Measurements from ENCODE around the gene PSAP.
A peak's percentile ranks its signal among the peaks of the same experiment; 100 is the strongest.

PSAP gene

GRCh38 chr10:71778071-71778825 is 72.8 kb downstream of the PSAP start:
- no CpG with 5 or more reads among the region's 11 CpGs for WGBS (ENCODE audit: extremely low coverage, insufficient coverage, insufficient read length)
- Histone ChIP-seq H2AK5ac (ENCODE audit: low read length) (no peak overlapping the region), H2BK12ac (ENCODE audit: low read length) (no peak overlapping the region), H3K9me3 (ENCODE audit: insufficient read depth, low read depth, low read length) (peaks cover 3% of the 10 kb centered on the region), H3K79me2 (ENCODE audit: control insufficient read depth, insufficient read depth, low read length, poor library complexity) (peaks cover under 1% of the 10 kb centered on the region), H3K4me2 (ENCODE audit: low read length) (no peak overlapping the region), H2AFZ (ENCODE audit: insufficient read depth, low read length, poor library complexity) (no peak overlapping the region), H2BK5ac (ENCODE audit: low read depth, low read length, poor library complexity) (no peak overlapping the region), H4K91ac (ENCODE audit: low read depth, low read length) (no peak overlapping the region), H3K36me3 (ENCODE audit: control insufficient read depth in 1 of 2, insufficient read depth in 2 of 2, low read length in 2 of 2) (no peaks in the 10 kb centered on the region), H3K23ac (ENCODE audit: low read length) (no peak overlapping the region), H3K27me3 (ENCODE audit: insufficient read depth, low read length) (no peaks in the 10 kb centered on the region), H3K79me1 (ENCODE audit: low read length) (peaks cover under 1% of the 10 kb centered on the region), H3K27ac (ENCODE audit: low read depth, low read length) (no peak overlapping the region), H2BK120ac (ENCODE audit: insufficient read depth, low read length, poor library complexity) (no peak overlapping the region), H3K14ac (ENCODE audit: low read length) (no peak overlapping the region), H3K18ac (ENCODE audit: low read length) (no peak overlapping the region), H3K9ac (ENCODE audit: low read length) (no peak overlapping the region), H3K4me1 (ENCODE audit: control insufficient read depth in 1 of 2, insufficient read depth in 2 of 2, low read length in 2 of 2) (peaks cover 2 to 3% of the 10 kb centered on the region in 2 experiments), H3K4ac (ENCODE audit: low read depth, low read length) (no peak overlapping the region), H3K4me3 (ENCODE audit: low read depth, low read length) (no peak overlapping the region), H4K12ac (ENCODE audit: low read depth, low read length) (no peak overlapping the region), H4K8ac (ENCODE audit: low read depth, low read length) (no peak overlapping the region)
- no peak for DNase-seq

GRCh38 chr10:71777213-71777985 is 73.7 kb downstream of the PSAP start:
- no CpG with 5 or more reads among the region's 17 CpGs for WGBS (ENCODE audit: extremely low coverage, insufficient coverage, insufficient read length)
- no peaks in the 10 kb centered on the region for H3K36me3 ChIP-seq (ENCODE audit: control insufficient read depth in 1 of 2, insufficient read depth in 2 of 2, low read length in 2 of 2)

GRCh38 chr10:71776481-71776925 is 74.5 kb downstream of the PSAP start:
- DNase-seq, result no peak
- Histone ChIP-seq H2AK5ac (ENCODE audit: low read length) (no peak overlapping the region), H3K79me2 (ENCODE audit: control insufficient read depth, insufficient read depth, low read length, poor library complexity) (peaks cover 2% of the 10 kb centered on the region), H2BK120ac (ENCODE audit: insufficient read depth, low read length, poor library complexity) (no peak overlapping the region), H3K4ac (ENCODE audit: low read depth, low read length) (no peak overlapping the region), H3K27ac (ENCODE audit: low read depth, low read length) (no peak overlapping the region), H3K9ac (ENCODE audit: low read length) (no peak overlapping the region), H3K23ac (ENCODE audit: low read length) (no peak overlapping the region), H4K91ac (ENCODE audit: low read depth, low read length) (no peak overlapping the region), H4K8ac (ENCODE audit: low read depth, low read length) (no peak overlapping the region), H3K18ac (ENCODE audit: low read length) (no peak overlapping the region), H3K14ac (ENCODE audit: low read length) (no peak overlapping the region), H3K9me3 (ENCODE audit: insufficient read depth, low read depth, low read length) (peaks cover 3% of the 10 kb centered on the region), H3K4me3 (ENCODE audit: low read depth, low read length) (no peak overlapping the region), H2AFZ (ENCODE audit: insufficient read depth, low read length, poor library complexity) (no peak overlapping the region), H3K27me3 (ENCODE audit: insufficient read depth, low read length) (peaks cover 3% of the 10 kb centered on the region), H3K36me3 (ENCODE audit: control insufficient read depth in 1 of 2, insufficient read depth in 2 of 2, low read length in 2 of 2) (no peaks in the 10 kb centered on the region), H3K4me1 (ENCODE audit: control insufficient read depth in 1 of 2, insufficient read depth in 2 of 2, low read length in 2 of 2) (peaks cover 5 to 8% of the 10 kb centered on the region in 2 experiments), H2BK5ac (ENCODE audit: low read depth, low read length, poor library complexity) (no peak overlapping the region), H2BK12ac (ENCODE audit: low read length) (no peak overlapping the region), H3K79me1 (ENCODE audit: low read length) (peaks cover 4% of the 10 kb centered on the region), H3K4me2 (ENCODE audit: low read length) (no peak overlapping the region), H4K12ac (ENCODE audit: low read depth, low read length) (no peak overlapping the region)
- WGBS (ENCODE audit: extremely low coverage, insufficient coverage, insufficient read length), result no CpG with 5 or more reads among the region's 2 CpGs

More at GRCh38 chr10:71777213-71777985, 73.7 kb downstream of the PSAP start:
- no peak overlapping the region for H2AK5ac ChIP-seq (ENCODE audit: low read length)
- peaks cover 4% of the 10 kb centered on the region for H3K79me1 ChIP-seq (ENCODE audit: low read length)
- H3K14ac ChIP-seq (ENCODE audit: low read length), result no peak overlapping the region
- H3K4me3 ChIP-seq (ENCODE audit: low read depth, low read length), result no peak overlapping the region
- peaks cover 3% of the 10 kb centered on the region for H3K9me3 ChIP-seq (ENCODE audit: insufficient read depth, low read depth, low read length)
- no peak overlapping the region for H3K4me2 ChIP-seq (ENCODE audit: low read length)
- H4K8ac ChIP-seq (ENCODE audit: low read depth, low read length), result no peak overlapping the region
- no peak overlapping the region for H3K18ac ChIP-seq (ENCODE audit: low read length)
- H2BK5ac ChIP-seq (ENCODE audit: low read depth, low read length, poor library complexity), result no peak overlapping the region
- no peak overlapping the region for H3K4ac ChIP-seq (ENCODE audit: low read depth, low read length)
- no peak overlapping the region for H3K9ac ChIP-seq (ENCODE audit: low read length)
- H3K27ac ChIP-seq (ENCODE audit: low read depth, low read length), result no peak overlapping the region
- H4K91ac ChIP-seq (ENCODE audit: low read depth, low read length), result no peak overlapping the region
- peaks cover 3 to 8% of the 10 kb centered on the region in 2 experiments for H3K4me1 ChIP-seq (ENCODE audit: control insufficient read depth in 1 of 2, insufficient read depth in 2 of 2, low read length in 2 of 2)
- DNase-seq, result no peak
- no peak overlapping the region for H2BK120ac ChIP-seq (ENCODE audit: insufficient read depth, low read length, poor library complexity)
- peaks cover 3% of the 10 kb centered on the region for H3K27me3 ChIP-seq (ENCODE audit: insufficient read depth, low read length)
- no peak overlapping the region for H3K23ac ChIP-seq (ENCODE audit: low read length)
- H2AFZ ChIP-seq (ENCODE audit: insufficient read depth, low read length, poor library complexity), result no peak overlapping the region
- peaks cover 2% of the 10 kb centered on the region for H3K79me2 ChIP-seq (ENCODE audit: control insufficient read depth, insufficient read depth, low read length, poor library complexity)
- H4K12ac ChIP-seq (ENCODE audit: low read depth, low read length), result no peak overlapping the region
- no peak overlapping the region for H2BK12ac ChIP-seq (ENCODE audit: low read length)

- H3K9ac ChIP-seq (ENCODE audit: low read length), result no peak overlapping the region
- no peak overlapping the region for H3K4me2 ChIP-seq (ENCODE audit: low read length)
Observed at GRCh38 chr10:71774916-71775702, 75.9 kb downstream of the PSAP start.

More at GRCh38 chr10:71774916-71775702, 75.9 kb downstream of the PSAP start:
- no peak overlapping the region for H2AK5ac ChIP-seq (ENCODE audit: low read length)
- H3K79me2 ChIP-seq (ENCODE audit: control insufficient read depth, insufficient read depth, low read length, poor library complexity), result peaks cover 2% of the 10 kb centered on the region
- no peaks in the 10 kb centered on the region for H3K36me3 ChIP-seq (ENCODE audit: control insufficient read depth in 1 of 2, insufficient read depth in 2 of 2, low read length in 2 of 2)
- peaks cover 3% of the 10 kb centered on the region for H3K9me3 ChIP-seq (ENCODE audit: insufficient read depth, low read depth, low read length)
- peaks cover 5 to 8% of the 10 kb centered on the region in 2 experiments for H3K4me1 ChIP-seq (ENCODE audit: control insufficient read depth in 1 of 2, insufficient read depth in 2 of 2, low read length in 2 of 2)
- H3K18ac ChIP-seq (ENCODE audit: low read length), result no peak overlapping the region
- H3K27me3 ChIP-seq (ENCODE audit: insufficient read depth, low read length), result peaks cover 3% of the 10 kb centered on the region
- WGBS (ENCODE audit: extremely low coverage, insufficient coverage, insufficient read length), result no CpG with 5 or more reads among the region's 3 CpGs
- H4K8ac ChIP-seq (ENCODE audit: low read depth, low read length), result no peak overlapping the region
- no peak overlapping the region for H4K12ac ChIP-seq (ENCODE audit: low read depth, low read length)
- no peak overlapping the region for H3K4me3 ChIP-seq (ENCODE audit: low read depth, low read length)
- no peak overlapping the region for H4K91ac ChIP-seq (ENCODE audit: low read depth, low read length)
- no peak overlapping the region for H2BK12ac ChIP-seq (ENCODE audit: low read length)
- DNase-seq, result peak in 1 of 2 donors; percentile 17
- no peak overlapping the region for H3K27ac ChIP-seq (ENCODE audit: low read depth, low read length)
- H2AFZ ChIP-seq (ENCODE audit: insufficient read depth, low read length, poor library complexity), result no peak overlapping the region
- no peak overlapping the region for H2BK5ac ChIP-seq (ENCODE audit: low read depth, low read length, poor library complexity)
- peaks cover 6% of the 10 kb centered on the region for H3K79me1 ChIP-seq (ENCODE audit: low read length)
- H2BK120ac ChIP-seq (ENCODE audit: insufficient read depth, low read length, poor library complexity), result no peak overlapping the region
- H3K4ac ChIP-seq (ENCODE audit: low read depth, low read length), result no peak overlapping the region
- H3K14ac ChIP-seq (ENCODE audit: low read length), result no peak overlapping the region
- H3K23ac ChIP-seq (ENCODE audit: low read length), result no peak overlapping the region
